ENCODE measurements around the gene CDS2.

The CDS2 gene

DNA sequence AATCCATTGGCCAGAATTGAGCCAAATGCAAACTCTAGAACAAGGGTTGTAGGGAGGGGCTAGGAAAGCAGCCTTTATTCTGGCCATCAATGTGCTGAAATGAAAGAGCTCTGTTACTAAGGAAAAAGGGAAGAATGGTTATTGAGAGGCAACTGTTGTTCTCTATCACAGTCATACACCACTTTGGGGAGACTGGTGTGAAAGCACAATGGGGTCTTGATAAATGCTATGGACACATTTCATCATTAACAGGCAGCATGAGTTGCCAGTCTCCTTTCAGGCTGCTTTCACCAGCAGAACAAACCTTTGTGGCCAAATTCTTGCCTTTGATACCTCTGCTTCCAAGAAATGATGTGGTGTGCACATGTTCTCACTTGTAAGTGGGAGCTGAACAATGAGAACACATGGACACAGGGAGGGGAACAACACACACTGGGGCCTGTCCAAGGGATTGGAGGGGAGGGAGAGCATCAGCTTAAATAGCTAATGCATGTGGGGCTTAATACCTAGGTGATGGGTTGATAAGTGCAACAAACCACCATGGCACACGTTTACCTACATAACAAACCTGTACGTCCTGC, 86.2 kb downstream of the CDS2 start:
- DNase-seq (ENCODE audit: low read depth): no peak

DNA sequence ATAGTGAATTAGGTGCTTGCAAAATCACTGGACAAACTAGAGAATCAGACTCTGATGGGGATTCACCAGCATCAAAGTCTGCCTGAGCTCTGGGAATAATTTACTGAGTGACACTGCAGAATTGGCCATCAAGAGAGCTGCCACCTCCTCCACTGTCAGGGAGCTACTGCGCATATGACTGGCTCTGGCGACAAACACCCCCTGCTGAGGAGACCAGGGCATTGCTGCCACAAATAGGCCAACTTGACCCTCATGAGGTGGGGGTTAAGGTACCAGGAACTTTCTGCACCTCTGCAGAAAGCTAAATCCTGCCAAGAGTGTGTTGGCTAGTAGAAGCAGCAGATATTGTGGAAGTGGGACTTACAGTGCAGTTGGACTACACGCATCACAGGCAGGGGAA, 88.0 kb downstream of the CDS2 start:
- DNase-seq (ENCODE audit: low read depth): no peak

DNA sequence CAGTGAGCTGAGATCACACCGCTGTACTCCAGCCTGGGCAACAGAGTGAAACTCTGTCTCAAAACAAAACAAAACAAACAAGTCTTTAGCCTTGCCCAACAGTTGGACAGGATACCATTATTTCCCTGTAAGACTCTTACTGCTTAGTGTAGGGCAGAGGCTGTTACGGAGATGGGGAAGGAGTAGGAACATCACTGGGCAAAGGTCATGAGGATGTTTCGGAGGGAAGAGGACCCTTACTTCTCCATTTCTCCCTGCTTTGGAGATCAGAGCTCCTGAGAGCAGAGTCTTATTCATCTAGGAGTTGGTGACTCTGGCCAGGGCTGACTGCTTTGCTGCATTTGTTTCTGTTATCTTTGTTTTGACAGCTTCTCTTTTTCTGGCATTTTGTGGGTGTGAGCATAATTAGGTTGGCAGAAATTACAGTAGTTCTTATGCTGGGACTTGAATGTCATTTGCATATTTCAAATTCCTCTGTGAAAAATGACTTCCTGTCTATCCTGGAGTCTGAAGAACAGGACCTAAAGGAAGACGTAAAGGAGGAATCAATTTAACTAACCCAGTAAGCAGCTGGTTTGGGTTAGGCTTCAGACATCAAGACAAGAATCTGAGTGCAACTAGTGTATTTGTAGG, 89.0 kb downstream of the CDS2 start:
- DNase-seq (ENCODE audit: low read depth): no peak

DNA sequence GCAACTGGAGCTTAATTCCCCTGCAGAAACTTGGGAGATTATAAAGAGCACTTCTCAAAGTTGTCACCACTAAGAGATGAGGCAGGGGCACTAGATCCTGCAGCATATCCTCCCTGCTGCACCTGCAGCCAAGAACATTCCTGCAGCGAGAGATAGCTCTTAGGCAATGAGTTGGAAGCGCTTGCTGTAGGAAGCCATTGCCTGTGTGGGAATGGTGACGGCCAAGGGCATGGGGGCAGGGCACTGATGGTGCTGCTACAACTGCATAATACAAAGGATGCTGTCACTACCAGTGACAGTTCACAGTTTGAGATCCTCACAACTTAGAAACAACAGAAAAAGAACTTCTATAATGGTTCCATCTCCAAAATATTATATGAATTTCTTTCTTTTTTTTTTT, 89.9 kb downstream of the CDS2 start:
- no peak for DNase-seq (ENCODE audit: low read depth)

DNA sequence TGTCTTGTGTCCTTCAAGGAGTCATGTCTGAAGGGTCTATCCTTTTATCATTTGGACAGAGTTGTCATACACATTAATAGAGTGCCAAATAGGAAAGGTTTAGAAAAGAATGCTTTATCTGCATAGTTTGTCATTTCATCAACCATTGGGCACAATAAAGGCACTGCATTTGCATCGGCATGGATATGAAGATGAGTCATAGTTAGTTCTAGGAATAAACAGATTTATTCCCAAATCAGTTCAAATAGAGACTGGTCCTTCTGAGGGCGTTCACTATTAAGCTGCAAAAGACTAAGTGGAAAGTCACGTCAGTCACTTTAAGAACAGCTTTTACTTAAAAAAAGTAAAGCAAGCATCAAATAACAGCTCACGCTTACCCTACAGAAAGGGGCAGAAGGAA, 90.8 kb downstream of the CDS2 start:
- DNase-seq (ENCODE audit: low read depth): no peak

DNA sequence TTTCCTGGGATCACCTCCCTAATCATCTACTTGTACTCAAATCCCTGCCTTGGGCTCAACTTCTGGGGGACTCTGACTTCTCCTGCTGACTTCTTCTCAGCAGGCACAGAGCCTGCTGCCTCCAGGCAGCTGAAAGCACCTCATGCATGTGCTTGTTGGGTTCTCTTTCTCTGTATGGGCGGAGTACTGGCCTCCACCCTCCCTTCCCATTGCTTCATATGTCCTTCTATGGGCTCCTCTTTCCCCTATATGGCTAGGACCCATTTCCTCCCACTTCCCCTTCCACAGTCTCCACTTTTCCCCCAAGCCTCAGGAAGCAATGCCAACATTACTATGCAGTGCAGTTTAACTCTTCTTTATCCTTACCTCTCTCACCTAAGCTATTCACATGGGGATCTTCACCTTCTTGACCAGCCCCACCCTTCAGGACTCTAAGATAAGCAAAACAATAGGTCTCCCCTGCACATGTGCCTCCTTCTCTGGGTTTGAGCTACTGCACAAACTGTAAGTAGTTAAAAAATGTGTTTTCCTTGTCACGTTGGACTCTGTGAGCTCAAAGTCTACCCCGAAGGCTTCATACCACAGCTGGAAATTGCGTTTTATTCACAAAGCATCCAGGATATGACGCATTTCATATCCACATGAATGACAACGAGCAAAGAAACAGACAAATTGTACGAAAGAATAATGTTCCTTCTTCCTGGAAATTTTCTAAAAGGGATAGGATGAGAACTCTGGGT, 93.7 kb downstream of the CDS2 start:
- DNase-seq (ENCODE audit: low read depth): no peak

DNA sequence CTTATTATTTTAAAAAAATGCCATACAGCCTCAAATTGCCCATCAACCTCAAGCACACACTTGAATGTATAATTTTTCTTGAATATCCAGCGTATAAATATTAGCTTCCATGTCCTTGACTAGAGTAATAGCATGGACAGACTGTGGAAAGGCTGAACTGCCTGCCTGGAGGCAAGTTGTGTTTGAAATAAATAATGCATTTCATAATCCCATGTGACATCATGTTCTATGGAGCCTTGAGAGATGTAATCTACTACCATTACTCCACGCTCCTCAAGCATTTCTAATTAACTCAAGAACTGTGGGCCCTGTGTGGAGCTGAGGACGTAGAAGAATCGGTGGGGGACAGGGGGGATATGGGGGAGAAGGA, 94.2 kb downstream of the CDS2 start:
- DNase-seq (ENCODE audit: low read depth): no peak

DNA sequence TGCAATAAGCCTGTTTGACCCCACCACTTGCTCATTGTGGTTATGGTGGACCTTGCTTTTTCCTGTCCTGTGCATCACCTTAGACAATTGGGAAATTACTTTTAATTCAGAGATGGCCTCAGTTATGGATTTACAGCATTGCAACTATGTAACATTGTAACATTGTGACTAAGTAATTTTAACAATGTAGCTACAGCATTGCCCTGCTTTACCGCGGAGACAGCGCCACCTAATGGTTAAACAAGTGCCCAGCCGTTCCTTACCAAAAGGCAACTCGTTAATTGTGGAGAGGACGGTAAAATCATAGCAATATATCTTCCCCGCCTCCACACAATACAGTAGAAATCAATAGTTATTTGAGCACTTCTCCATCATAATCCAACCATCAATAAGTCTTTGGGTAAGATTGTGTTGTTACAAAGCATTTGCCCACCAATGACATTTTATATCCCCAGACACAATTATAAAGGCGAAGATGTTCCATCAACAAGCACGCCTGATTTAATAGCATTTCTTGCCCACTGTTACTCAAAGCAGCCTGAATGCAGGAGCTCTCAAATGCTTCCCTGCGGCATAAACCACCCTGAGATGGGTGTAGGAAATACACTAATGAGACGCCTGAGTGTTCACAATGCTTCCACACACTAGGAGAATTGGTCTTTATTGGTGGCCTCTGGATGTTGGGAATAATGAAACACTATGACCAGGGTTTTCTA, 96.3 kb downstream of the CDS2 start:
- DNase-seq (ENCODE audit: low read depth): no peak

DNA sequence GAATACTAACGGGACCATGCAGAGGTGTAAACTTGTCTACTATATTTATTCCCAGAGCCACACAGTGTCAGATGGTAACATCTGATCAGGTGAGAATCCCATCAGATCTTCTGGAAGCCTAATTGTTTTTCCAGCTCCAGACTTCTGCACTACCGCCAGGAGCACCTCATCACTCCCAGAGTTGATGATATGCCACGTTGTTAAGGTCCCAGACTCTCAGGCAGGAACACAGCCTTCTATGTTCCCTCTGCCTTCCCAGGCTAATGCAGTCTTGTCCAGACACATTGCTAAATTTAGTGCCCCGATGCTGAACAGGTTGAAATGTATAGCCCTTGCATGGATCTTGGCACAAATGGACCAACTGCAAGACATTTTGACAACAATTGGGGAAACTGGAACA, 103.7 kb downstream of the CDS2 start:
- no peak for DNase-seq (ENCODE audit: low read depth)

DNA sequence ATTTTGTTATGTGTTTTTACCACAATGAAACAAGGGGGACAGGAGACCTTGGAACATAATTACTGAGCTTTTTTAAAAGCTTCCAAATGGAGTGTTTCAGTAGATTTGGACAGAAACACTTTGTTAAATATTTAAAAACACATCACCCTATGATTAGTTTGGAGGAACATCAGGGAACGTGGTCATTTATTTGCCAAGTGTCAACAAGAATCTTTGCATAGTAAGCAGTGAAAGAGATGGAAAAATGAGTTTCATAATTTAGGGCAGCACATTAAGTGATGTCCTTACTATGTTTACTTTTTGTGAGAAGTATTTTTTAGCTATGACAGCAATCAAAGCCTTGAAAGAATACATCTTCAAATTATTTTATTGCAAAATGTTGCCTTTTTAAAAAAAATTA, 107.3 kb downstream of the CDS2 start:
- DNase-seq (ENCODE audit: low read depth): no peak

DNA sequence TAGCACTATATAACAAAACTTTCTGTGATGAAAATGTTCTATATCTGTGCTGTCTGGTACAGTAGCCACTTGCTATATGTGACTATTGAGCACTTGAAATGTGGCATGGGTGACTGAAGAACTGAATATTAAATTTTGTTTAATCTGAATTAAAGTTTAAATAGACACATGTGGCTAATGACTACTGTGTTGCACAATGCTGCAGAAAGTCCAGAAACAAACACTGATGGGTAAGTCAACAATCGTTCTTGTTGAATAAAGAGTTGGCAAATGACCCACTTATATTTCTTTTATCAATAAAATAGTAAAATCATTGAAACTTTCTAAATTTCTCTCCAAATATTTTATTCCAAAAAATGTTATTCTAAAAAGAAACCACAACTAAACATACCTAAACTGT, 108.2 kb downstream of the CDS2 start:
- no peak for DNase-seq (ENCODE audit: low read depth)
